ENCODE measurements around the gene POLD2. TPM values are rescaled to one million over a fixed set of nuclear protein-coding genes. Genes with fewer than 3 reads are reported as not detected.

The POLD2 gene
- total and polyA plus RNA-seq, 2 of the 13 experiments (the other 11 are each of a cell fraction or from before 2014, with no cell fraction given) = 87.6 to 95.1 TPM

DNA sequence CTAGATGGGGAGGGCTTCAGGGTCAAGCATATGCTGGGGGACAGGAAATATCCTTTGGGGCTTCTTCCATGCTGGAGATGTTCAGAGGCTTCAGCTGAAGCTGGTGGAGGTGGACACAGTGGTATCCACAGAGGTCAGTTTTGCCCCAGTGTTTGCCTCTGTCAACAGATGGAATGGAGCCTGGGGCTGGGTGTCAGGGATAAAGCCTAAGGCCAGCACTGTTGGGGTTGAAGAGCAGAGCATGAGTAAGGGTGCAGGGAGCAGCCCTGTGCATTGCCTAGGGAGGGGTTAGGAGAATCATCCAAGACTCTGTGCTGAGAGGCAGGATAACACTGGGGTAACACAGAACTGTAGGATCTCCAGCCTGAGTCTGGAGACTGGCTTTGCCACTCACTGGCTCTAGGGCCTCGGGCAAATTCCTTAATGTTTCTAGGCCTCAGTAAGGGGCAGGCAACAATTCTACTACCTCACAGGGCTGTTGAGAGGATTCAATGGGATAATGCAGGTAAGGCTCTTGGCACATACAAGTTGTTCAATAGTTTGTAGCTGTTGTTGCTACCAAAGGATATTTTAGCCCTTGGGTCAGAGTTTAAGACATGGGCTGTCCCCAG is 39.5 kb upstream of the POLD2 start:
- no peak overlapping the region for H3K9ac ChIP-seq (ENCODE audit: insufficient read depth, low read depth, low read length)
- no peaks in the 10 kb centered on the region for H4K20me1 ChIP-seq (ENCODE audit: insufficient read depth, low read length)
- no peaks in the 10 kb centered on the region; a peak in 1 of 5 replicates for H3K27me3 ChIP-seq (ENCODE audit: control insufficient read depth in 1 of 2, insufficient read depth in 2 of 2, low read length in 2 of 2)
- H3K9me3 ChIP-seq (ENCODE audit: low read length) = no peaks in the 10 kb centered on the region
- DNase-seq (ENCODE audit: low spot score) = no peak
- H3K36me3 ChIP-seq (replicated peaks in 1 of 2; ENCODE audit: control insufficient read depth in 1 of 2, insufficient read depth in 2 of 2, low read length in 2 of 2) = no peaks in the 10 kb centered on the region
- H3K79me2 ChIP-seq (ENCODE audit: insufficient read depth, low read length) = no peaks in the 10 kb centered on the region
- no TSS peak for BruUV-seq (replicated peaks)
- FAIRE-seq = no peak
- H3K4me2 ChIP-seq (ENCODE audit: low read depth, low read length) = no peak overlapping the region
- no peak overlapping the region for H2AFZ ChIP-seq (ENCODE audit: low read length)
- CTCF ChIA-PET (ENCODE audit: low intra/inter-chr PET ratio, low total read pairs) = no interaction called here
- TF ChIP-seq ZBTB7B (CRISPR knock-in tag; IDR thresholded peaks at IDR 0.05) (no peak), CCAR2 (optimal IDR thresholded peaks at IDR 0.05; ENCODE audit: low read depth, low read length) (no peak), ARNT2 (CRISPR knock-in tag; IDR thresholded peaks at IDR 0.05; ENCODE audit: low read depth) (no peak), DMAP1 (CRISPR knock-in tag; IDR thresholded peaks at IDR 0.05) (no peak)
- 60% methylated on average over 1 of the region's 1 CpG for WGBS (ENCODE audit: low lambda C conversion rate)
- no peak for ATAC-seq
- H3K4me1 ChIP-seq (ENCODE audit: insufficient read depth, low read length) = no peaks in the 10 kb centered on the region
- no peak overlapping the region for H3K4me3 ChIP-seq (replicated peaks in 1 of 3; ENCODE audit: insufficient read depth in 1 of 3, low read depth in 2 of 3, low read length in 3 of 3)
- intact Hi-C loops (cut with micrococcal nuclease; ENCODE audit: unreplicated experiment) = no loop called here
- POLR2A ChIA-PET = no interaction called here
- no peak overlapping the region for H3K27ac ChIP-seq (ENCODE audit: extremely low read length, insufficient read depth, low read length)
- in situ Hi-C loops (cut with HindIII; ENCODE audit: extremely low pct_ligation_motif_present, low pct_unique_long_range_greater_than_20kb) = no loop called here

DNA sequence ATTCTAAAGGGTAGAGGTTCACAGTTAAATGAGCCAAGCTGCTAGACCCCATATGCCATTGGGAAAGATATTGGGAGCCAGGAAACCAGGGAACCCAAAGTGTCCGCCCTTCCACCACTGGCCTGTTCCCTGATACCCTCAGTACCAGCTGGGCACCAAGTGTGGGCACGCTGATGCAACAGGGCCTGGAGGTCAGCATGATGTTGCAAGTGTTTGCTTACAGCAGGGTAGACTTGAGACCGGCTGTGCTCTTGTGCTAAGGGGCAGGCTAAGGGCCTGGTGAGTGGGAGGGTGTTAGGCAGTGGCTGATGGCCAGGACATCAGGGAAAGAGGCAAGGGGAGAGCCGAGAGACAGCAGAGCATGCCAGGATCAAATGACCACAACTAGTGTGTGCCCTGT is 38.8 kb upstream of the POLD2 start:
- Histone ChIP-seq H3K27me3 (ENCODE audit: control insufficient read depth in 1 of 2, insufficient read depth in 2 of 2, low read length in 2 of 2) (no peaks in the 10 kb centered on the region; a peak in 2 of 5 replicates), H3K9me3 (ENCODE audit: low read length) (no peaks in the 10 kb centered on the region), H4K20me1 (ENCODE audit: insufficient read depth, low read length) (no peaks in the 10 kb centered on the region), H3K9ac (ENCODE audit: insufficient read depth, low read depth, low read length) (no peak overlapping the region), H3K36me3 (replicated peaks in 1 of 2; ENCODE audit: control insufficient read depth in 1 of 2, insufficient read depth in 2 of 2, low read length in 2 of 2) (no peaks in the 10 kb centered on the region), H3K4me3 (replicated peaks in 1 of 3; ENCODE audit: insufficient read depth in 1 of 3, low read depth in 2 of 3, low read length in 3 of 3) (no peak overlapping the region), H2AFZ (ENCODE audit: low read length) (no peak overlapping the region), H3K4me1 (ENCODE audit: insufficient read depth, low read length) (no peaks in the 10 kb centered on the region), H3K4me2 (ENCODE audit: low read depth, low read length) (no peak overlapping the region), H3K27ac (ENCODE audit: extremely low read length, insufficient read depth, low read length) (no peak overlapping the region), H3K79me2 (ENCODE audit: insufficient read depth, low read length) (no peaks in the 10 kb centered on the region)
- ChIA-PET POLR2A (no interaction called here), CTCF (ENCODE audit: low intra/inter-chr PET ratio, low total read pairs) (no interaction called here)
- no peak for ATAC-seq
- intact Hi-C loops (cut with micrococcal nuclease; ENCODE audit: unreplicated experiment) (no loop called here), in situ Hi-C loops (cut with HindIII; ENCODE audit: extremely low pct_ligation_motif_present, low pct_unique_long_range_greater_than_20kb) (no loop called here)
- FAIRE-seq = no peak
- DNase-seq (ENCODE audit: low spot score) = no peak
- 29% methylated on average over 3 of the region's 4 CpGs for WGBS (ENCODE audit: low lambda C conversion rate)
- BruUV-seq (replicated peaks) = no TSS peak
- TF ChIP-seq ZNF180 (CRISPR knock-in tag; IDR thresholded peaks at IDR 0.05; ENCODE audit: borderline replicate concordance, low read depth) = no peak
- TF ChIP-seq, protein P1, sequence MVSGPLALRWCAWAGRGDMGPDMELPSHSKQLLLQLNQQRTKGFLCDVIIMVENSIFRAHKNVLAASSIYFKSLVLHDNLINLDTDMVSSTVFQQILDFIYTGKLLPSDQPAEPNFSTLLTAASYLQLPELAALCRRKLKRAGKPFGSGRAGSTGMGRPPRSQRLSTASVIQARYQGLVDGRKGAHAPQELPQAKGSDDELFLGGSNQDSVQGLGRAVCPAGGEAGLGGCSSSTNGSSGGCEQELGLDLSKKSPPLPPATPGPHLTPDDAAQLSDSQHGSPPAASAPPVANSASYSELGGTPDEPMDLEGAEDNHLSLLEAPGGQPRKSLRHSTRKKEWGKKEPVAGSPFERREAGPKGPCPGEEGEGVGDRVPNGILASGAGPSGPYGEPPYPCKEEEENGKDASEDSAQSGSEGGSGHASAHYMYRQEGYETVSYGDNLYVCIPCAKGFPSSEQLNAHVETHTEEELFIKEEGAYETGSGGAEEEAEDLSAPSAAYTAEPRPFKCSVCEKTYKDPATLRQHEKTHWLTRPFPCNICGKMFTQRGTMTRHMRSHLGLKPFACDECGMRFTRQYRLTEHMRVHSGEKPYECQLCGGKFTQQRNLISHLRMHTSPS (CRISPR knock-in tag; IDR thresholded peaks at IDR 0.05; ENCODE audit: low read depth) = peak; percentile 78
- no peak for TF ChIP-seq NR2F1 (CRISPR knock-in tag; IDR thresholded peaks at IDR 0.05)
- TF ChIP-seq, protein P2, sequence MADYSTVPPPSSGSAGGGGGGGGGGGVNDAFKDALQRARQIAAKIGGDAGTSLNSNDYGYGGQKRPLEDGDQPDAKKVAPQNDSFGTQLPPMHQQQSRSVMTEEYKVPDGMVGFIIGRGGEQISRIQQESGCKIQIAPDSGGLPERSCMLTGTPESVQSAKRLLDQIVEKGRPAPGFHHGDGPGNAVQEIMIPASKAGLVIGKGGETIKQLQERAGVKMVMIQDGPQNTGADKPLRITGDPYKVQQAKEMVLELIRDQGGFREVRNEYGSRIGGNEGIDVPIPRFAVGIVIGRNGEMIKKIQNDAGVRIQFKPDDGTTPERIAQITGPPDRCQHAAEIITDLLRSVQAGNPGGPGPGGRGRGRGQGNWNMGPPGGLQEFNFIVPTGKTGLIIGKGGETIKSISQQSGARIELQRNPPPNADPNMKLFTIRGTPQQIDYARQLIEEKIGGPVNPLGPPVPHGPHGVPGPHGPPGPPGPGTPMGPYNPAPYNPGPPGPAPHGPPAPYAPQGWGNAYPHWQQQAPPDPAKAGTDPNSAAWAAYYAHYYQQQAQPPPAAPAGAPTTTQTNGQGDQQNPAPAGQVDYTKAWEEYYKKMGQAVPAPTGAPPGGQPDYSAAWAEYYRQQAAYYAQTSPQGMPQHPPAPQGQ (CRISPR knock-in tag; IDR thresholded peaks at IDR 0.05; ENCODE audit: borderline replicate concordance) = no peak
- TF ChIP-seq SMC3 (IDR thresholded peaks at IDR 0.05; ENCODE audit: low read length) = no peak
- TF ChIP-seq HNRNPL (IDR thresholded peaks at IDR 0.05; ENCODE audit: low read depth, low read length) = 0 out of 2 replicates have a peak, but pooled peaks have one; percentile 21
- TF ChIP-seq CEBPB (IDR thresholded peaks at IDR 0.05; ENCODE audit: borderline replicate concordance, low read depth, low read length) = peak; percentile 19; the same call in 1 of the 2 replicates
- TF ChIP-seq, protein P3, sequence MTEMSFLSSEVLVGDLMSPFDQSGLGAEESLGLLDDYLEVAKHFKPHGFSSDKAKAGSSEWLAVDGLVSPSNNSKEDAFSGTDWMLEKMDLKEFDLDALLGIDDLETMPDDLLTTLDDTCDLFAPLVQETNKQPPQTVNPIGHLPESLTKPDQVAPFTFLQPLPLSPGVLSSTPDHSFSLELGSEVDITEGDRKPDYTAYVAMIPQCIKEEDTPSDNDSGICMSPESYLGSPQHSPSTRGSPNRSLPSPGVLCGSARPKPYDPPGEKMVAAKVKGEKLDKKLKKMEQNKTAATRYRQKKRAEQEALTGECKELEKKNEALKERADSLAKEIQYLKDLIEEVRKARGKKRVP (CRISPR knock-in tag; IDR thresholded peaks at IDR 0.05) = peak in 1 of 2 experiments; percentile 71; a peak in 2 of 4 replicates
- no peak for TF ChIP-seq ZSCAN12 (CRISPR knock-in tag; IDR thresholded peaks at IDR 0.05)
- TF ChIP-seq ZNF441 (CRISPR knock-in tag; IDR thresholded peaks at IDR 0.05; ENCODE audit: borderline replicate concordance) = no peak
